Measurements from ENCODE around the gene GPR146.

- no peak for TF ChIP-seq CTCF (IDR thresholded peaks at IDR 0.05)
- TF ChIP-seq POLR2AphosphoS5 (IDR thresholded peaks at IDR 0.05): no peak
- no peak for TF ChIP-seq POLR2A (IDR thresholded peaks at IDR 0.05)
- TF ChIP-seq EP300 (IDR thresholded peaks at IDR 0.05): no peak
Measured at GRCh38 chr7:1004018-1004852, 40.1 kb upstream of the GPR146 start.

All from stomach (tissue), 4 donors.